B cell (primary cell): ENCODE results near the gene DACT1. TPM values are rescaled to one million over a fixed set of nuclear protein-coding genes. Genes with fewer than 3 reads are reported as not detected.

ENCODE experiments used
- ATAC-seq: fragments of 200-7000 bp; cut with Tn5 transposase; one replicate; pipeline ENCODE4 v1.10.0; 2021; ENCODE audit warnings: low read depth, mild to moderate bottlenecking, moderate number of reproducible peaks, moderate library complexity
- CTCF ChIA-PET: fragments of 350-600 bp; sonication (Branson Sonifier 250); formaldehyde crosslinking; loops from one replicate; lab custom pipeline; 2021; ENCODE audit warnings: antibody characterized with exemption, inconsistent platforms; lab: Charles Lee
- POLR2A ChIA-PET: fragments of 350-600 bp; sonication (Branson Sonifier 250); formaldehyde crosslinking; loops from one replicate; lab custom pipeline; 2021; ENCODE audit warnings: antibody characterized with exemption; lab: Charles Lee
- DNase-seq: peaks from one replicate; pipeline ENCODE4 v3.0.0; 2013
- H2AFZ ChIP-seq: 2 replicates; pipeline ENCODE4 v1.6.1; 2012; ENCODE audit warnings: mild to moderate bottlenecking, low read depth, low read length; ENCODE audit not compliant: insufficient read depth, poor library complexity, severe bottlenecking
- H3K27ac ChIP-seq, 2 donors: 1 replicate in 1 of 2; 2 replicates in 1 of 2; pipeline ENCODE4 v1.5.1; 2012 to 2013; ENCODE audit warnings: low read length in 2 of 2, mild to moderate bottlenecking in 2 of 2, moderate library complexity in 1 of 2
- H3K27me3 ChIP-seq, 4 experiments: fragments of 200-600 bp in 1 of 4; sonication (generic) in 1 of 4; replicated peaks in 1 of 4; 1 replicate in 2 of 4; 2 replicates in 2 of 4; pipeline versions ENCODE4 v1.6.1 to v1.7.0; 2013 to 2016; ENCODE audit warnings: low read length in 3 of 4, mild to moderate bottlenecking in 2 of 4, mixed read lengths in 1 of 4, moderate library complexity in 1 of 4; ENCODE audit not compliant: insufficient read depth in 4 of 4, control insufficient read depth in 3 of 4; ENCODE audit errors: control extremely low read depth in 1 of 4
- H3K36me3 ChIP-seq, 2 experiments: replicated peaks in 1 of 2; 1 replicate in 1 of 2; 2 replicates in 1 of 2; pipeline versions ENCODE4 v1.6.1 to v1.7.1; 2013; ENCODE audit warnings: low read length in 1 of 2; ENCODE audit not compliant: insufficient read depth in 2 of 2, control insufficient read depth in 1 of 2; ENCODE audit errors: control extremely low read depth in 1 of 2, extremely low read depth in 1 of 2
- H3K4me1 ChIP-seq, 2 donors: fragments of 200-600 bp in 1 of 2; sonication (generic) in 1 of 2; 1 replicate in 1 of 2; 2 replicates in 1 of 2; pipeline versions ENCODE4 v1.5.1 to v1.6.1; 2013 to 2017; ENCODE audit warnings: low read length in 2 of 2; ENCODE audit not compliant: control insufficient read depth in 2 of 2, insufficient read depth in 2 of 2
- H3K4me2 ChIP-seq: replicated peaks from 2 replicates; pipeline ENCODE3; 2012; ENCODE audit warnings: mild to moderate bottlenecking, low read depth, low read length; ENCODE audit not compliant: poor library complexity, severe bottlenecking
- H3K4me3 ChIP-seq, 5 experiments: fragments of 200-600 bp in 1 of 5; sonication (generic) in 1 of 5; 1 replicate in 3 of 5; 2 replicates in 2 of 5; pipeline versions ENCODE4 v1.5.1 to v1.7.0; 2011 to 2016; ENCODE audit warnings: low read length in 4 of 5, mild to moderate bottlenecking in 4 of 5, low read depth in 2 of 5, control low read depth in 1 of 5, moderate library complexity in 1 of 5; ENCODE audit not compliant: insufficient read depth in 1 of 5; ENCODE audit errors: control extremely low read depth in 1 of 5, extremely low read depth in 1 of 5
- H3K79me2 ChIP-seq: fragments of 200-600 bp; sonication (generic); one replicate; pipeline ENCODE4 v1.6.0; 2016; ENCODE audit warnings: low read length; ENCODE audit not compliant: control insufficient read depth, insufficient read depth
- H3K9ac ChIP-seq: fragments of 200-600 bp; sonication (generic); 2 replicates; pipeline ENCODE4 v1.6.1; 2017; ENCODE audit warnings: mild to moderate bottlenecking, low read length, moderate library complexity
- H3K9me3 ChIP-seq, 3 donors: one replicate each; pipeline versions ENCODE4 v1.6.1 to v1.7.1; 2013; ENCODE audit warnings: low read length in 2 of 3; ENCODE audit not compliant: control insufficient read depth in 2 of 3, insufficient read depth in 1 of 3; ENCODE audit errors: control extremely low read depth in 1 of 3
- H4K20me1 ChIP-seq: 2 replicates; pipeline ENCODE4 v1.6.0; 2012; ENCODE audit warnings: mild to moderate bottlenecking, low read length; ENCODE audit not compliant: insufficient read depth, control insufficient read depth, poor library complexity, severe bottlenecking
- H3K27ac Mint-ChIP-seq: one replicate; pipeline ENCODE4 v1.8.0; 2021; ENCODE audit warnings: mixed read lengths
- H3K27me3 Mint-ChIP-seq: one replicate; pipeline ENCODE4 v1.8.0; 2021; ENCODE audit warnings: mixed read lengths
- H3K4me1 Mint-ChIP-seq: one replicate; pipeline ENCODE4 v1.8.0; 2021; ENCODE audit warnings: mixed read lengths
- H3K4me3 Mint-ChIP-seq: one replicate; pipeline ENCODE4 v1.8.0; 2021; ENCODE audit warnings: mixed read lengths
- H3K9me3 Mint-ChIP-seq: one replicate; pipeline ENCODE4 v1.8.0; 2022; ENCODE audit warnings: mixed read lengths; ENCODE audit not compliant: insufficient read depth
- CTCF ChIP-seq: fragments of 200-600 bp; IDR thresholded peaks from one replicate; pipeline ENCODE4 v1.8.0; 2022; ENCODE audit warnings: antibody characterized with exemption, mild to moderate bottlenecking
- EZH2 ChIP-seq: IDR thresholded peaks from 2 replicates; pipeline ENCODE4 v1.6.1; 2012; ENCODE audit warnings: borderline replicate concordance, low read depth, mild to moderate bottlenecking, moderate library complexity, low read length; ENCODE audit not compliant: insufficient read depth, poor library complexity, severe bottlenecking
- WGBS: methylation state at CpG from one replicate; pipeline ENCODE4 v1.1.5; 2013; ENCODE audit warnings: missing lambda C conversion rate; ENCODE audit not compliant: insufficient coverage; 5-methylcytosine and 5-hydroxymethylcytosine counted together
- intact Hi-C: fragments of 100-400 bp; cut with micrococcal nuclease; formaldehyde crosslinking; loops from one replicate; pipeline ENCODE4 v1.10.0; 2022
- polyA plus RNA-seq: library from polyadenylated mRNA; depleted of rRNA; stranded (reverse); fragments of >200 nt; gene quantifications from 2 replicates; pipeline ENCODE4 v1.2.3, GENCODE V29; 2012
- total RNA-seq, 2 donors: library from RNA; stranded (reverse); fragments of 120-200 nt in 1 of 2; gene quantifications; 1 replicate in 1 of 2; 2 replicates in 1 of 2; pipeline versions ENCODE4 v1.2.3 to v1.2.4, GENCODE V29; 2013 to 2022

The DACT1 gene
- total and polyA plus RNA-seq, 2 donors (not counting 1 experiment from before 2014, with no cell fraction given) = 2.2 to 3.5 TPM

GRCh38 chr14:58628406-58628805 lies 9.4 kb upstream of the DACT1 start:
- Histone ChIP-seq H4K20me1 (no peaks in the 10 kb centered on the region), H3K27ac (no peak overlapping the region), H3K4me3 (no peak overlapping the region), H3K79me2 (no peaks in the 10 kb centered on the region), H3K36me3 (no peaks in the 10 kb centered on the region), H3K4me1 (no peaks in the 10 kb centered on the region), H3K27me3 (no peaks in the 10 kb centered on the region), H3K9me3 (no peaks in the 10 kb centered on the region), H3K9ac (no peak overlapping the region), H2AFZ (no peak overlapping the region), H3K4me2 (no peak overlapping the region)
- Mint-ChIP-seq H3K4me3 (no peak overlapping the region), H3K9me3 (no peaks in the 10 kb centered on the region), H3K4me1 (no peaks in the 10 kb centered on the region), H3K27me3 (peaks cover 4% of the 10 kb centered on the region), H3K27ac (no peak overlapping the region)
- intact Hi-C loops = no loop called here
- ATAC-seq (no peak), DNase-seq (no peak)
- CTCF ChIA-PET = no interaction called here
- POLR2A ChIA-PET = no interaction called here
- TF ChIP-seq CTCF = no peak
- TF ChIP-seq EZH2 = no peak
- WGBS = 100% methylated on average over 3 of the region's 6 CpGs

GRCh38 chr14:58629281-58629680 lies 8.5 kb upstream of the DACT1 start:
- Mint-ChIP-seq H3K4me1 (peaks cover 2% of the 10 kb centered on the region), H3K4me3 (no peak overlapping the region), H3K27me3 (peaks cover 4% of the 10 kb centered on the region), H3K9me3 (no peaks in the 10 kb centered on the region), H3K27ac (no peak overlapping the region)
- H3K9me3 ChIP-seq = no peaks in the 10 kb centered on the region
- POLR2A ChIA-PET = no interaction called here
- H3K36me3 ChIP-seq = no peaks in the 10 kb centered on the region
- H4K20me1 ChIP-seq = no peaks in the 10 kb centered on the region
- H3K4me1 ChIP-seq = peaks cover 0 to 3% of the 10 kb centered on the region in 2 donors
- H3K27me3 ChIP-seq = no peaks in the 10 kb centered on the region
- no peak overlapping the region for H3K27ac ChIP-seq
- H3K4me3 ChIP-seq = no peak overlapping the region
- H3K9ac ChIP-seq = no peak overlapping the region
- CTCF ChIA-PET = no interaction called here
- no peak overlapping the region for H3K4me2 ChIP-seq
- no peak overlapping the region for H2AFZ ChIP-seq
- intact Hi-C loops = no loop called here
- WGBS = no CpG with 5 or more reads among the region's 1 CpG
- no peak for ATAC-seq
- H3K79me2 ChIP-seq = no peaks in the 10 kb centered on the region
- no peak for TF ChIP-seq CTCF
- no peak for TF ChIP-seq EZH2
- no peak for DNase-seq
